Parathyroid adenoma (tissue), 2 donors: ENCODE data around the gene CLCN7.

Experiments
- H2AFZ ChIP-seq: fragments of 300-600 bp; sonication (generic); one replicate; pipeline ENCODE4 v1.7.0; 2017; ENCODE audit warnings: antibody characterized with exemption, mild to moderate bottlenecking
- H3K27ac ChIP-seq: fragments of 300-600 bp; sonication (generic); one replicate; pipeline ENCODE4 v1.7.0; 2017
- H3K27me3 ChIP-seq: fragments of 300-600 bp; sonication (generic); one replicate; pipeline ENCODE4 v1.7.0; 2017; ENCODE audit warnings: low read length; ENCODE audit not compliant: control insufficient read depth, insufficient read depth
- H3K36me3 ChIP-seq: fragments of 300-600 bp; sonication (generic); one replicate; pipeline ENCODE4 v1.7.0; 2017; ENCODE audit warnings: low read length; ENCODE audit not compliant: control insufficient read depth, insufficient read depth
- H3K4me1 ChIP-seq: fragments of 300-600 bp; sonication (generic); one replicate; pipeline ENCODE4 v1.7.0; 2017; ENCODE audit warnings: control low read depth
- H3K4me2 ChIP-seq: fragments of 300-600 bp; sonication (generic); one replicate; pipeline ENCODE4 v1.7.0; 2017; ENCODE audit warnings: low read length
- H3K4me3 ChIP-seq: fragments of 300-600 bp; sonication (generic); one replicate; pipeline ENCODE4 v1.7.0; 2017; ENCODE audit warnings: low read depth, low read length
- H3K79me2 ChIP-seq: fragments of 300-600 bp; sonication (generic); one replicate; pipeline ENCODE4 v1.7.0; 2017; ENCODE audit warnings: control low read depth
- H3K9ac ChIP-seq: fragments of 300-600 bp; sonication (generic); one replicate; pipeline ENCODE4 v1.7.0; 2017; ENCODE audit warnings: mild to moderate bottlenecking
- H3K9me3 ChIP-seq: fragments of 300-600 bp; sonication (generic); one replicate; pipeline ENCODE4 v1.7.0; 2017; ENCODE audit warnings: low read length; ENCODE audit not compliant: control insufficient read depth
- TF ChIP-seq, protein P1 (sequence below): fragments of 300-600 bp; sonication (generic); IDR thresholded peaks from one replicate; pipeline ENCODE4 v1.7.0; 2017; ENCODE audit warnings: antibody characterized with exemption, mild to moderate bottlenecking
- donor health status: primary hyperparathyroidism.

CLCN7 gene

DNA sequence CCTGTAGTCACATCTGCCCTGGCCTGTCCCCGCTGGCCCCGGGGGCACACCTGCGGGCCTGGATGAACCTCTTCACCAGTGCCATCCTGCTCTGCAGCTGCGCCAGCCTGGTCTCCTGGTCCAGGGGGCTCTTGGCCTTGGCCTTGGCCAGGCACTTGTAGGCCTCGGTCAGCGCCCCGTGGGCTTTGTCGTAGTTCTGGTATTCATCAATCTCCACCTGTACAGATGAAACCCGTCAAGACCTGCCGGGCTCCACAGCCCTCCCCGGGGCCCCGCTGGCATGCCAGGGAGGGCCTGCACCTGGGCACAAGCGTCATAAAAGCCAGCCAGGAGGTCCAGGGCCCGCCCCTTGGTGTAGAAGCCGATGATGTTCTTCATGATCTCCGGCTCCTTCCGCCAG, 45.0 kb upstream of the CLCN7 start:
- no peak overlapping the region for H3K4me3 ChIP-seq
- no peaks in the 10 kb centered on the region for H3K27me3 ChIP-seq
- no peaks in the 10 kb centered on the region for H3K9me3 ChIP-seq
- H3K36me3 ChIP-seq: no peaks in the 10 kb centered on the region
- no peaks in the 10 kb centered on the region for H3K4me1 ChIP-seq
- H3K79me2 ChIP-seq: no peaks in the 10 kb centered on the region
- TF ChIP-seq, protein P1, sequence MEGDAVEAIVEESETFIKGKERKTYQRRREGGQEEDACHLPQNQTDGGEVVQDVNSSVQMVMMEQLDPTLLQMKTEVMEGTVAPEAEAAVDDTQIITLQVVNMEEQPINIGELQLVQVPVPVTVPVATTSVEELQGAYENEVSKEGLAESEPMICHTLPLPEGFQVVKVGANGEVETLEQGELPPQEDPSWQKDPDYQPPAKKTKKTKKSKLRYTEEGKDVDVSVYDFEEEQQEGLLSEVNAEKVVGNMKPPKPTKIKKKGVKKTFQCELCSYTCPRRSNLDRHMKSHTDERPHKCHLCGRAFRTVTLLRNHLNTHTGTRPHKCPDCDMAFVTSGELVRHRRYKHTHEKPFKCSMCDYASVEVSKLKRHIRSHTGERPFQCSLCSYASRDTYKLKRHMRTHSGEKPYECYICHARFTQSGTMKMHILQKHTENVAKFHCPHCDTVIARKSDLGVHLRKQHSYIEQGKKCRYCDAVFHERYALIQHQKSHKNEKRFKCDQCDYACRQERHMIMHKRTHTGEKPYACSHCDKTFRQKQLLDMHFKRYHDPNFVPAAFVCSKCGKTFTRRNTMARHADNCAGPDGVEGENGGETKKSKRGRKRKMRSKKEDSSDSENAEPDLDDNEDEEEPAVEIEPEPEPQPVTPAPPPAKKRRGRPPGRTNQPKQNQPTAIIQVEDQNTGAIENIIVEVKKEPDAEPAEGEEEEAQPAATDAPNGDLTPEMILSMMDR: no peak
- no peak overlapping the region for H3K27ac ChIP-seq
- H3K9ac ChIP-seq: no peak overlapping the region
- H2AFZ ChIP-seq: no peak overlapping the region
- H3K4me2 ChIP-seq: no peak overlapping the region

DNA sequence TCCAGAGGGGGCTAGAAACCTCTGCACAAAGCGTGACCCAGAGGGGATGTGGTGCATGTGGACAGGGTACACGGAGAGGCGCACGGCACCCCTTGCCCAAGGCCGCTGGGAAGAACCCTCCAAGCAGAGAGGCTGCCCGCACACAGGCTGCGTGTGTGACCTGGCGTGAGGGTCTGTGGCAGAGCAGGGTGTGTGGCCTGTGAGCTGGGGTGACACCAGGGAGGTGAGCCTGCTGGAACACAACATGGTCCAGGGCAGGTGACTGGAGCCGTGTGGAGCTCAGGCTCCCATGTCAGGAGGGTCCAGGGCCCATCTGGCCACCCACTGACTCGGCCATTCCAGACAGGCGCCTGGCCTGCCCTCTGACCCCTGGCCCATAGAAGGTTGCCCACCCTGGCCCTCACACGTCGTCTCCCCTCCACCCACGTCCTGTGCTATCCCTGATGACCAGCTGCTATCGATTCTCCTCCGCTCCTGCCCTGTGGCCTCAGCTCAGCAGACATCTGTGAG, 43.9 kb upstream of the CLCN7 start:
- no peak overlapping the region for H3K9ac ChIP-seq
- no peaks in the 10 kb centered on the region for H3K4me1 ChIP-seq
- no peak overlapping the region for H3K4me3 ChIP-seq
- TF ChIP-seq, protein P1: no peak
- H3K36me3 ChIP-seq: no peaks in the 10 kb centered on the region
- no peak overlapping the region for H3K27ac ChIP-seq
- H3K79me2 ChIP-seq: no peaks in the 10 kb centered on the region
- H3K9me3 ChIP-seq: no peaks in the 10 kb centered on the region
- no peak overlapping the region for H3K4me2 ChIP-seq
- H2AFZ ChIP-seq: no peak overlapping the region
- no peaks in the 10 kb centered on the region for H3K27me3 ChIP-seq

DNA sequence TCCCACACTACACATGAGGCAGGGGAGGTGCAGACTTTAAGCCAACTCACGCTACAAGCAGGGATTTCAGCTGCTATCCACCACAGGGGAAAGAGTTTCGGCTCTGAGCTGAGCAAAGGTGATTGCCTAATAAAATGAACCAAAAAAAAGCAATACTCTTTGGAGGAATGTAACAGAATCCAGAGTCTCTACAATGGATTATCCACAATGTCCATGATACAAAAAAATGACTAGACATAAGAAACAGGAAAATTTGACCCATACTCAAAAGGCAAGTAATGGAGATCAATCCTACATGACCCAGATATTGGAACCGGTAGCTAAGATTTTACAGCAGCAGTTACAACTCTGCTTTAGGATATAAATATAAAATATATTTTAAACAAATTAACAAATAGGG, 39.7 kb upstream of the CLCN7 start:
- Histone ChIP-seq H3K27me3 (no peaks in the 10 kb centered on the region), H3K4me1 (no peaks in the 10 kb centered on the region), H3K27ac (no peak overlapping the region), H3K9ac (no peak overlapping the region), H3K4me2 (no peak overlapping the region), H3K36me3 (no peaks in the 10 kb centered on the region), H3K9me3 (no peaks in the 10 kb centered on the region), H3K4me3 (no peak overlapping the region), H3K79me2 (no peaks in the 10 kb centered on the region), H2AFZ (no peak overlapping the region)
- TF ChIP-seq, protein P1: no peak

DNA sequence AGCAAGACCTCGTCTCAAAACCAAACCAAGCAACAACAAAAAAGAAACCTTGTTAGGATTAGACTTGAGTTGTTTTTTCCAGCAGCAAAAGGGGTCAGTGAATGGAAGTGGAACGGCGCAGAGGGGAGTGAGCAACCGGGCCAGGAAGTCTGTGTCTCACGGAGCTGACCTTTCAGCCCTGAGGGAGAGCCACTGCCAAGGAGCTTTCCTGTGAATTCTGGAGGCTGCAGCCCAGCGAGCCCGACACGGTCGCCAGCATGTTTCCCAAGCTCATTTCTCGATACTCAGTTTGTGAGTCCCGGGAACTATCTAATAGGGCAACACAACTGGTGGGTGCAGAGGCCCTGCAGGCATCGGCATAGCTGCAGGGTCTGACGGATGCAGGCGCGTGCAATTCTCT, 37.9 kb upstream of the CLCN7 start:
- no peaks in the 10 kb centered on the region for H3K9me3 ChIP-seq
- no peaks in the 10 kb centered on the region for H3K36me3 ChIP-seq
- no peaks in the 10 kb centered on the region for H3K4me1 ChIP-seq
- no peak overlapping the region for H3K9ac ChIP-seq
- H3K27ac ChIP-seq: no peak overlapping the region
- H3K4me2 ChIP-seq: no peak overlapping the region
- TF ChIP-seq, protein P1: no peak
- no peaks in the 10 kb centered on the region for H3K79me2 ChIP-seq
- H3K4me3 ChIP-seq: no peak overlapping the region
- no peaks in the 10 kb centered on the region for H3K27me3 ChIP-seq
- H2AFZ ChIP-seq: no peak overlapping the region
